Right ventricle myocardium superior (tissue), 1 donor: Measurements from ENCODE around the gene ABHD14A. TPM values are rescaled to one million over a fixed set of nuclear protein-coding genes. Genes with fewer than 3 reads are reported as not detected.
"Not testable (repeated sequence)": the region's sequence is repeated elsewhere in the genome, so short reads cannot be mapped to it uniquely, and the experiment has no call there.

Experiments
- ATAC-seq: fragments of 200-7000 bp; cut with Tn5 transposase; one replicate; pipeline ENCODE4 v1.9.1; 2020; ENCODE audit warnings: mild to moderate bottlenecking; ENCODE audit not compliant: poor library complexity
- DNase-seq: peaks from one replicate; pipeline ENCODE4 v3.0.0-alpha.2; 2020
- intact Hi-C: fragments of 100-400 bp; cut with DNase I; formaldehyde crosslinking; loops from one replicate; pipeline ENCODE4 v1.11.2; 2022
- total RNA-seq: library from RNA; stranded (reverse); fragmentation: NEBNext Ultra II Directional; extraction: Animal tissue kit (Norgen Biotek cat#: 25700); gene quantifications from one replicate; pipeline ENCODE4 v1.2.1, GENCODE V29; 2021
- donor health status: DM: no; HTN: yes; CAD: no; lungs with severe emphysema.

The ABHD14A gene
- total RNA-seq, 1 donor from 2014 or later: 27.5 TPM

- DNase-seq: no peak
- intact Hi-C loops: no loop called here
- no peak for ATAC-seq
Observed at GRCh38 chr3:51986010-51986947, 11.4 kb downstream of the ABHD14A start.

- ATAC-seq: no peak
- intact Hi-C loops: no loop called here
- DNase-seq: no peak
Observed at GRCh38 chr3:51987568-51987967, 12.7 kb downstream of the ABHD14A start.

- ATAC-seq (no peak), DNase-seq (no peak)
- intact Hi-C loops: no loop called here
Observed at GRCh38 chr3:51988286-51989146, 13.7 kb downstream of the ABHD14A start.

GRCh38 chr3:51990501-51990971 is 15.7 kb downstream of the ABHD14A start:
- intact Hi-C loops, DNase-seq, ATAC-seq: not testable (repeated sequence)

- DNase-seq: no peak
- ATAC-seq: no peak
- intact Hi-C loops: no loop called here
Observed at GRCh38 chr3:51992017-51992682, 17.3 kb downstream of the ABHD14A start.

- intact Hi-C loops, ATAC-seq, DNase-seq: not testable (repeated sequence)
Observed at GRCh38 chr3:51993657-51994056, 18.8 kb downstream of the ABHD14A start.

- intact Hi-C loops: no loop called here
- ATAC-seq (no peak), DNase-seq (no peak)
Observed at GRCh38 chr3:51994530-51994929, 19.7 kb downstream of the ABHD14A start.

GRCh38 chr3:51995346-51996163 is 20.7 kb downstream of the ABHD14A start, which contains the start of gene RPL29:
RPL29 (minus strand) TSS chr3:51995895; CDS start chr3:51995461, 434 bp downstream.
- intact Hi-C loops: no loop called here
- ATAC-seq (peak; percentile 94), DNase-seq (peak; percentile 93)

- intact Hi-C loops: no loop called here
- DNase-seq (no peak), ATAC-seq (no peak)
Observed at GRCh38 chr3:51997172-51997571, 22.3 kb downstream of the ABHD14A start.

GRCh38 chr3:51997935-51998596 is 23.2 kb downstream of the ABHD14A start:
- ATAC-seq (no peak), DNase-seq (no peak)
- intact Hi-C loops: no loop called here

GRCh38 chr3:51998774-51999173 is 23.9 kb downstream of the ABHD14A start:
- intact Hi-C loops: no loop called here
- DNase-seq (no peak), ATAC-seq (no peak)

- no peak for ATAC-seq
- DNase-seq: no peak
- intact Hi-C loops: loop anchor here (1.0 to 10.0 kb wide), 3 partner anchors 52 to 345 kb away; no protein-coding TSS in a partner anchor
Observed at GRCh38 chr3:51999846-52000245, 25.0 kb downstream of the ABHD14A start.

GRCh38 chr3:52001443-52001974 is 26.6 kb downstream of the ABHD14A start:
- ATAC-seq (peak; percentile 68), DNase-seq (peak; percentile 85)
- intact Hi-C loops: loop anchor here (5.0 to 10.0 kb wide), 2 partner anchors 51 to 343 kb away; no protein-coding TSS in a partner anchor

GRCh38 chr3:52002748-52003147 is 27.9 kb downstream of the ABHD14A start:
- no peak for ATAC-seq
- intact Hi-C loops: loop anchor here (5.0 to 10.0 kb wide), 2 partner anchors 50 to 342 kb away; no protein-coding TSS in a partner anchor
- no peak for DNase-seq

- intact Hi-C loops: loop anchor here (2.0 to 10.0 kb wide), 3 partner anchors 48 to 341 kb away; no protein-coding TSS in a partner anchor
- peak; percentile 68 for DNase-seq
- peak; percentile 82 for ATAC-seq
Observed at GRCh38 chr3:52004163-52004787, 29.4 kb downstream of the ABHD14A start.

- intact Hi-C loops: loop anchor here (2.0 to 10.0 kb wide), 3 partner anchors 47 to 340 kb away; no protein-coding TSS in a partner anchor
- ATAC-seq (peak; percentile 5), DNase-seq (no peak)
Observed at GRCh38 chr3:52004906-52005395, 30.1 kb downstream of the ABHD14A start.
